Eye (tissue), 1 donor: ENCODE data around the gene CCDC88C.
A peak's percentile ranks its signal among the peaks of the same experiment; 100 is the strongest.

Source experiments
- DNase-seq: peaks from one replicate; pipeline ENCODE4 v3.0.0-alpha.2; 2015

CCDC88C gene

GRCh38 chr14:91377700-91378652 lies 39.6 kb downstream of the CCDC88C start:
- peak; percentile 80 for DNase-seq

GRCh38 chr14:91376547-91377477 lies 40.8 kb downstream of the CCDC88C start:
- peak; percentile 86 for DNase-seq

GRCh38 chr14:91375720-91376452 lies 41.7 kb downstream of the CCDC88C start:
- no peak for DNase-seq

GRCh38 chr14:91374879-91375702 lies 42.5 kb downstream of the CCDC88C start:
- peak; percentile 83 for DNase-seq

GRCh38 chr14:91374287-91374878 lies 43.2 kb downstream of the CCDC88C start:
- no peak for DNase-seq

GRCh38 chr14:91373591-91374254 lies 43.9 kb downstream of the CCDC88C start:
- DNase-seq, result no peak

GRCh38 chr14:91372671-91373495 lies 44.7 kb downstream of the CCDC88C start:
- DNase-seq, result no peak

GRCh38 chr14:91371990-91372375 lies 45.6 kb downstream of the CCDC88C start:
- DNase-seq, result no peak

- no peak for DNase-seq
These were observed 46.3 kb downstream of the CCDC88C start for GRCh38 chr14:91371011-91371989.

GRCh38 chr14:91369628-91370445 lies 47.8 kb downstream of the CCDC88C start:
- DNase-seq, result peak; percentile 71

GRCh38 chr14:91368776-91369416 lies 48.7 kb downstream of the CCDC88C start:
- DNase-seq, result no peak

GRCh38 chr14:91367173-91368171 lies 50.1 kb downstream of the CCDC88C start:
- DNase-seq, result no peak

GRCh38 chr14:91366749-91367148 lies 50.9 kb downstream of the CCDC88C start:
- peak; percentile 7 for DNase-seq

- DNase-seq, result no peak
These were observed 52.1 kb downstream of the CCDC88C start for GRCh38 chr14:91365552-91365951.

- DNase-seq, result no peak
These were observed 52.9 kb downstream of the CCDC88C start for GRCh38 chr14:91364524-91365270.
